D721Med (cell line): Measurements from ENCODE around the gene C2orf49.

ENCODE experiments used
- DNase-seq: peaks from one replicate; pipeline ENCODE4 v3.0.0; 2011; ENCODE audit warnings: low spot score; ENCODE audit not compliant: insufficient read length
- FAIRE-seq: peaks from 2 replicates; lab custom pipeline; 2011; peaks lifted over from hg19 to GRCh38; lab: Jason Lieb, UNC
- TF ChIP-seq, protein P1 (sequence below): IDR thresholded peaks from 2 replicates; pipeline ENCODE4 v1.5.1; 2012; ENCODE audit warnings: mild to moderate bottlenecking, control low read depth; ENCODE audit not compliant: insufficient read depth; ENCODE audit errors: missing control alignments

Gene C2orf49

GRCh38 chr2:105337122-105338019, at the start of gene C2orf49:
Gene C2orf49 (plus strand): TSS chr2:105337540. CDS start chr2:105337588, 48 bp downstream.
- no peak for FAIRE-seq
- peak; percentile 58 for DNase-seq
- TF ChIP-seq, protein P1, sequence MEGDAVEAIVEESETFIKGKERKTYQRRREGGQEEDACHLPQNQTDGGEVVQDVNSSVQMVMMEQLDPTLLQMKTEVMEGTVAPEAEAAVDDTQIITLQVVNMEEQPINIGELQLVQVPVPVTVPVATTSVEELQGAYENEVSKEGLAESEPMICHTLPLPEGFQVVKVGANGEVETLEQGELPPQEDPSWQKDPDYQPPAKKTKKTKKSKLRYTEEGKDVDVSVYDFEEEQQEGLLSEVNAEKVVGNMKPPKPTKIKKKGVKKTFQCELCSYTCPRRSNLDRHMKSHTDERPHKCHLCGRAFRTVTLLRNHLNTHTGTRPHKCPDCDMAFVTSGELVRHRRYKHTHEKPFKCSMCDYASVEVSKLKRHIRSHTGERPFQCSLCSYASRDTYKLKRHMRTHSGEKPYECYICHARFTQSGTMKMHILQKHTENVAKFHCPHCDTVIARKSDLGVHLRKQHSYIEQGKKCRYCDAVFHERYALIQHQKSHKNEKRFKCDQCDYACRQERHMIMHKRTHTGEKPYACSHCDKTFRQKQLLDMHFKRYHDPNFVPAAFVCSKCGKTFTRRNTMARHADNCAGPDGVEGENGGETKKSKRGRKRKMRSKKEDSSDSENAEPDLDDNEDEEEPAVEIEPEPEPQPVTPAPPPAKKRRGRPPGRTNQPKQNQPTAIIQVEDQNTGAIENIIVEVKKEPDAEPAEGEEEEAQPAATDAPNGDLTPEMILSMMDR: no peak

- TF ChIP-seq, protein P1: peak; percentile 34
- DNase-seq (no peak), FAIRE-seq (no peak)
Measured at GRCh38 chr2:105287692-105288091, 49.6 kb upstream of the C2orf49 start.

DNA sequence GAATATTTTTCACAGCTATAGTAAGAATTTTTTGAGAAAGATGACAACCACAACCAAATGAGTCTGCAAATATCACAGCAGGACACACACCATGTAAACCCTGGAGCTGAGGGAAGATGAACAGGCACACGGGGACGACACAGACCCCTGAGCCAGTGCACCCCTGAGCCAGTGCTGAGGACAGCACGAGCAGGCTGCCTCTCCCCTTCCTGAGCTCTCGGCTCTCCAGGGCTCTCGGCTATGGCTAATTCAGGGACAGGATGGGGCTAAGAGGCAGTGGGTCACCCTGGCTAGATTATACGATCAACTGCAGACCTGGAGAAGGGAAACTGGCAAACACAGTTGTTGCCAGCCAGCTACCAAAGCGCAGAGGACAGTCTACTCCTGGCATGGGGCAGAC, 49.2 kb upstream of the C2orf49 start:
- FAIRE-seq (no peak), DNase-seq (no peak)
- TF ChIP-seq, protein P1: no peak

GRCh38 chr2:105290981-105291660, 46.2 kb upstream of the C2orf49 start:
- DNase-seq: no peak
- no peak for FAIRE-seq
- TF ChIP-seq, protein P1: no peak

DNA sequence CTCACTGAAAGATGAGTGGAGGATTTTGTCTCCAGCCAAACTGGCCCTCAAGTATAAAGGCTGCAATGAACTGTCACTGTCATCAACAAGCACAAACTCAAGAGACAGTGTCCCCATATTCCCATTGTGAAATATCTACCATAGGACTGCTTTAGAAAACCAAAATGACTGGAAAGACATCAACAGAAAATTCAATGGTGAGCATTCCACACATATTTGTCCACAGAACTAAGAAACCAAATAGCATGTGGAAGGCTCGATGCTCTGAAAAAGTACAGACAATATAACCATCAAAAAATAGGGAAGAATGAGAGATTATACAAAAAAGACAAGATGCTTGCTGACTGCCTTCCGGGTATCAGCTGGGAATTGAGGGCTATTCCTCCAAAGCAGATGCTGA, 45.4 kb upstream of the C2orf49 start:
- TF ChIP-seq, protein P1: no peak
- FAIRE-seq (no peak), DNase-seq (no peak)

- FAIRE-seq: no peak
- TF ChIP-seq, protein P1: no peak
- DNase-seq: no peak
Measured at GRCh38 chr2:105294046-105294445, 43.3 kb upstream of the C2orf49 start.
